Ovary (tissue), 3 donors: ENCODE results near the gene FBN1.

Experiments
- EP300 ChIP-seq: sonication (generic); formaldehyde crosslinking; IDR thresholded peaks from one replicate; pipeline ENCODE4 v1.6.1; 2017; ENCODE audit warnings: antibody characterized with exemption
- TF ChIP-seq, protein P1 (sequence below), 3 donors: fragments of 450-650 bp in 2 of 3; fragments of 200-600 bp in 1 of 3; IDR thresholded peaks; one replicate each; pipeline versions ENCODE4 v1.5.1 to v1.8.0; 2016 to 2022; ENCODE audit warnings: antibody characterized with exemption in 3 of 3, mild to moderate bottlenecking in 1 of 3
- donor health status: DM: no; HTN: no; CAD: no.

- TF ChIP-seq, protein P1, sequence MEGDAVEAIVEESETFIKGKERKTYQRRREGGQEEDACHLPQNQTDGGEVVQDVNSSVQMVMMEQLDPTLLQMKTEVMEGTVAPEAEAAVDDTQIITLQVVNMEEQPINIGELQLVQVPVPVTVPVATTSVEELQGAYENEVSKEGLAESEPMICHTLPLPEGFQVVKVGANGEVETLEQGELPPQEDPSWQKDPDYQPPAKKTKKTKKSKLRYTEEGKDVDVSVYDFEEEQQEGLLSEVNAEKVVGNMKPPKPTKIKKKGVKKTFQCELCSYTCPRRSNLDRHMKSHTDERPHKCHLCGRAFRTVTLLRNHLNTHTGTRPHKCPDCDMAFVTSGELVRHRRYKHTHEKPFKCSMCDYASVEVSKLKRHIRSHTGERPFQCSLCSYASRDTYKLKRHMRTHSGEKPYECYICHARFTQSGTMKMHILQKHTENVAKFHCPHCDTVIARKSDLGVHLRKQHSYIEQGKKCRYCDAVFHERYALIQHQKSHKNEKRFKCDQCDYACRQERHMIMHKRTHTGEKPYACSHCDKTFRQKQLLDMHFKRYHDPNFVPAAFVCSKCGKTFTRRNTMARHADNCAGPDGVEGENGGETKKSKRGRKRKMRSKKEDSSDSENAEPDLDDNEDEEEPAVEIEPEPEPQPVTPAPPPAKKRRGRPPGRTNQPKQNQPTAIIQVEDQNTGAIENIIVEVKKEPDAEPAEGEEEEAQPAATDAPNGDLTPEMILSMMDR (IDR thresholded peaks at IDR 0.05) = no peak
- no peak for TF ChIP-seq EP300
Observed at GRCh38 chr15:48367483-48367882, 278.0 kb downstream of the FBN1 start.
